Fibroblast of skin of left biceps (primary cell): ENCODE results near the gene ATP10A.

Experiments used
- DNase-seq, 2 experiments: peaks; one replicate each; pipeline ENCODE4 v3.0.0-alpha.2; 2013; ENCODE audit warnings: low read depth in 2 of 2

Gene ATP10A

DNA sequence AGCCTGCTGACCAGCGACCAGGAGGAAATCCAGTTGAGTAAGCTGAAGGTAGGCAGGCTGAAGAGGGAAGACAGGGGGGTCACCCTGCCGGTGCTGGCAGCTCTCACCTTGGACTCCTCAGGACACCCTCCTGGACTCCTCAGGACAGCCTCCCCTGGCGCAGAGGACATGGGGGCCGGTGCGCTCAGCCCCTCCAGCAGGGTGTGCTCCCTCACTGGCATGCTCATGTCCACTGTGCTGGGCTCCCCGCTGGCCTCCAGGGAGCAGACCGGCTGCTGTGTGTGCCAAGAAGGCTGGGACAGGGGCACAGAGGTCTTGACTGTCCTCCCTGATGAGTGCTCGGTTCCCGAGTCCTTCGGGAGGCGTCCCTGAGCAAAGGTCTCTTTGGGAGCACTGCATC is 183.6 kb downstream of the ATP10A start:
- DNase-seq: no peak

DNA sequence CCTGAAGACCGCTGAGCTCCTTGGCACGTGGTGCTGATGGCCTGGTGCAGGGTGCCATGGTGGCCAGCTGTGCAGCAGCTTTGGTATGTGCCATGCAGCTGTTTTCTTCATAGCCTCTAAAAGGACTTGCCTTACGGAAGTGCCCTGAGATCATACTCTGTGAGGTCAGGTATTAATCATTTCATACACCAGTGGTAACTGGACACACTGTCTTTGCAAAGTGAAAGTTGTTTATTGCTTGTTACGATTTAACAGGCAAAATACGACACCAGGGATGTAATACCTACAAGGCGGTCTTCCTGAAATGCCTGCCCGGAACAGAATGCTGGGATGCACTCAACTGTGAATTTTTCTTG is 184.6 kb downstream of the ATP10A start:
- no peak for DNase-seq

DNA sequence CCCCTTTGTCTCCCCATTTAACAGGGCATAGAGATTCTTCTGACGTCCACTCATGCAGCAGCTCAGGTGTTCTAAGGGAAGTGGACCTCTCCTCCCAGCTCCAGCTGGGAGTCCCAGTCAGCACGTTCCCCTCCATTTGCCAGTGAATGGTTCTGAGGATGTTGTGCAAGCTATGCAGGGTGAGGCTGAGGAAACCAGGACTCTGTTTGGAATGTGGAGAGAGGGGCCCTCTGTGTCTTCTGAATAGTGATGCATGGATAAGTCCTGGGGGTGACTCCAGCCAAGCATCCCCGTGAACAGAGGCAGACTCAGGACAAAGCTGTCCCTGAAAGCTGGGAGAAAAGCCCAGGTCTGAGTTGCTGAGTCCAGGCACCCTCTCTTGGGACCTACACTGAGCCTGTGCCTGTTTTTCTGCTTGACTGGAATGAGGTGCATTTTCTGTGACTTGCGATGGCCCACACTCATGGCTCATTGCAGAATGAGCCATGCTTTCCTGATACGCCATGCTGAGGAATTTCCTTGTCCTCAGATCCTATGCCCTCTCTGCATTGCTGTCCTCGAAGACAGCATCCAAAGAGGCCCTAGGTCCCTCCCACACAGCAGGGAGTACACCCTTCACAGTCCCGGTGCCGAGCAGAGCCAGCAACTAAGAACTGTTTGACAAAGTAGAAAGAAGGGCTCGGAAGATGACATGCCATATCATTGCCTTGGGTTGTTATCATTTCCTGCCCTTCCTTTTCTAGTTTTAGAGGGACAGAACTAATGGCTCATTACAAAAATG is 185.2 kb downstream of the ATP10A start:
- DNase-seq: no peak

DNA sequence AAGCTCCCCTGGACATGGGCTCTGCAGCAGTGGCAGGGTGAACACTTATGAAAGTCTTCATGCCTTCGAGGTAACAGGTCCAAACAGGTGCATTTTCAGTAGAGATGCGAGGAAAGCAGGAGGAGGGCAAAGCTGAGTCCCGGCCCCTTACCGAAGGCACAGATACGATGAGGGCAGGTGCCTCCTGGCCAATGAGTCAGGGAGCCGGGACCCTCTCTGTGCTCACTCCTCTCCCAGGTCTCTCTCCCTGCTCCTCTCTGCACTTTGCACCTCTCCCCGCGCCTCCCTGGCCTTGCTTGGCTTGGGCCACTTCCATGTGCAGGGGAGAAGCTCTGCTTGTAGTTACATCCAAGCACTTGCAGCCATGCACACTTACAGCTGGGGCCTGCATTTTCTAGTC is 187.1 kb downstream of the ATP10A start:
- DNase-seq: no peak

DNA sequence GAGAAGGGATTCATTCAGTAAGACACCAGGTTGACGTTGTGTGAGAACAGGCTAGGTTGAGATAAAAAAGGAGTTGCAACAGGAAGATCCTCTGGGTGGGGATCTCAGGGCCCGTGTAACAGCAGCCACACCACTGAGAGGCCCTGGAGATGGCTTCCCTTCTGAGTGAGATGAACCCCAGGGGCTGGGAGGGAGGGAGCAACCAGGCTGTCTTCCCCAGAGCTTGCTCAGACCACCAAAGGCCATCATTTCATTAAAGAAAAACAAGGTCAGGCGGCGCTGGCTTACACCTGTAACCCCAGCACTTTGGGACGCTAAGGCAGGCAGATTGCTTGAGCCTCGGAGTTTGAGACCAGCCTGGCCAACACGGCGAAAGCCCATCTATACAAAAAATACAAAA is 187.7 kb downstream of the ATP10A start:
- no peak for DNase-seq

DNA sequence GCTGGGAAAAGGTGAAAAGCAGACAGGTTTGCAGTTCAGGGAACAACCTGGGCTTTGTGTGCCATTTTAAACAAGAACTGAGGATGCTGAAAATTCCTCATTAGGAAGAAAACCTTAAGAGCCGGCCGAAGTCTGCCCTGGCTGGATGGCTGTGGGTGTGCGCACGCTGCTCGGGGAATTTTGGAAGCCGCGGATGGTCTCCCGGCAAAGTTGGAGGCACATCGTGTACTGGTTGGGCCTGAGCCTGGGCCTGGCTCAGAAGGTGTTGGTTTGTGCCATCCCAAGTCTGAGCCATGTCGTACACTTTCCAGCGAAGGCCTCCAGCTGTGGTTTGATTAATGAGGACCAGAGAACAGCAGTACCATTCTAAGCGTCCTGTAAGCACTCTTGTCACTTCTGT is 188.2 kb downstream of the ATP10A start:
- no peak for DNase-seq

DNA sequence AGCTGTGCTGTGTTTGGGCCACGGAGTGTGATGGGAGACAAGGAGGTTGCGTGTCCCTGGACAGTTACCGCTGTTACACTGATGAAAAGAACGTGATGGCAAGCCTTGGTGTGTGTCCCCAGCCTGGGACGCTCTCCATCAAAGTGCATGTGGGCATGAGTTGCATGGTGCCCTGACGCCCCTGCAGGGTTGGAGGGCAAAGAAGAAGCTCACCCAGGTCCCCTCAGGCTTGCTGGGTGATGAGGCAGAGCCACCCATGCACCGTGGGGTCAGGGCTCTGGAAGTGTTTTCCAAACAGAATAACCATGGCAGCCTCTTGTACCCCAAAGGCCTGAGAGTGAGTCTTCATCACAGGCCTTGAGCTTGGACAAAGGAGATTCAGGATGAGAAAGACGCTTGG is 189.2 kb downstream of the ATP10A start:
- DNase-seq: no peak

DNA sequence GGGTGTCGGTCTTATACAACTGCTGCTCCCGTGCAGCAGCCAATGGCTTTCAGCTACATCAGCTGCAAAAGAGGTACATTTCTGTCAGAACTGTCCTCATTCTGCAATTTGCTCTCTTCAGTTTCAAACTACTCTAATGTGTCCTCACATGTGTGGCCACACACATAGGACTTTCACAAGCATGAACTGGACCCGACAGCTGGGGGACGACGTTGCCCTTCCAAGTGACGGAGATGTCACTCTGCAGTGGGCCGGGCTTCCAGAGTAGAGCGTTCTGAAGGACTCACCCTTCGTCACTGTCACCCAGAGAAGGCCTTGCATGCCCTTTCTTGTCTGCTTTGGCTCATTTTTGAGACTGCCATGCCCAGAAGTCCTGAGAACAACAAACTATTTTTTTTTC is 189.8 kb downstream of the ATP10A start:
- no peak for DNase-seq

DNA sequence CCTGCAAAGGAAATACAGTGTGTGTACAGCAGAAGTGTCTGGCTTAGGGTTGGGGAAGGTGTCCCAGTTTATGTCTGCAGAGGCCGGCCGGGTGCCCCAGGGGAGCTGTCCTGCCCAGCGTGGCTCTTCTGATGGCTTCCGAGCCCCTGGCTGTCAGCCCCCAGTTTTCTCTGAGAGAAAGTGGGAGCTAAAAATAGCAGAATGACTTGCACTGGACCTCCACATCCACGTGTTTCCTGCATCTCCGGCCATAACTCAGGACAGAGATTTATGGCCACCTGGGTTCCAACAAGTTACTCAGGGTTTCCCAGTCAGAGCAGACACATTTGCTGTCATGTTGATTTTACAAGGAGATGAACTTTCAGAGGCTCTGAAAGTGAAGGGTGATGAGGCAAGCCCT is 192.0 kb downstream of the ATP10A start:
- no peak for DNase-seq

DNA sequence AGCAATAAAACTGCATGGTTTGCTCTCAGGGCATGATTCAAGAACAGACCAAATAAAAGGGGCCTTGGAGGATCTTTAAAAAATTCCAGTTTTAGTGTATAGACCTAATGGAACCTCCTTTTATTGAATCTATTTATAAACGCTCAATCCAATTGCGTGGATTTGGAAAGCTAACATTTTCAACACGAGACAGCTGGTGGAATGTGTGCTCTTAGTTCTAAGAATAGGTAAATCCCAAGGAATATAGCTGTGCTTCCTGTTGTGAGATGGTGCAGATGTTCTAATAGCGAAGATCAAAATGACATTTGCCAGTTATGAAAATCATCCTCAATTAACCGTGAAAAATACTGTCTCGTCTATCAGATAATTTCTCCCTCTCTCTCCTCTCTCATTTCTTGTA is 192.5 kb downstream of the ATP10A start:
- no peak for DNase-seq

DNA sequence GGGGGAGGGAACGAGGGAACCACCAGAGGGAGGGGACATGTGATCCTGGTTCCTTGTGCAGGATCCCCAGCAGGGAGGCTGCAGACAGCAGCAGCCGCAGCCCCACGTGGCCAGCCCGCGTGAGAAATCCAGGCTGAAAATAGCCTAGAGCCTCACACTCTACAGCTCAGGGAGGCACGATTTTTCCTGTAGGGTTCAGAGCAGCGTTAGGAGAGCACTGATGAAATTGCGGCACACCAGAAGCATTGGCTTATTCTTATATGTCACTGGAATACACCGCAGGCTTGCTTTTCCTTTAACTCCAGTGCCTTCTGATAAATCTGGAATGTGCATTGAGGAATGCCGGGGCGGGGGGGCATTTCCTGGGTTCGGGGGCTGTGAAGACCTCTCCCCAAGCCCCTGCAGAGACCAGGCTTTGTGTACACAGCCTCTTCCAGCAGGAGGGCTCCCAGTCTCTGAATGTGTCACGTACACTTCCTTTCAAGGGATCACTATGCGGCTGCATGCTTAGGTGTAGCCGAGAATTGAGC is 193.0 kb downstream of the ATP10A start:
- DNase-seq: peak; percentile 45 to 49

DNA sequence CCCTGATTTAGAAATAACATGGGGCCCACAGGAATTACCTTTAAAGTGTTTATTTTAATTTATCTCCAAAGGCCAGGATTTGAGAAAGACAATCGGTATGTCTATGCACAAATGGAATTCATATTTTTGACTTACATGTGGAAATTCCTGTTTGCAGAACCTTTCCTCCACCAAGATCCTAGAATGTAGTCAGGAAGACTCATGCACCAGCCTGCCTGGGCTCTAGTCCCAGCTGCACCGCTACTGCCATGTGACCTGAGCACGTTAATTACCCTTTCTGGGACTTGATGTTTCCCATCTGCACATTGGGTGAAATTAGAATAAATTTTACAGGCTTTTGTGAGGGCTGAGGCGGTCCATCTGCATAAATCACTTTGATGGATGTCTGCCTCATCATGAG is 194.2 kb downstream of the ATP10A start:
- no peak for DNase-seq

DNA sequence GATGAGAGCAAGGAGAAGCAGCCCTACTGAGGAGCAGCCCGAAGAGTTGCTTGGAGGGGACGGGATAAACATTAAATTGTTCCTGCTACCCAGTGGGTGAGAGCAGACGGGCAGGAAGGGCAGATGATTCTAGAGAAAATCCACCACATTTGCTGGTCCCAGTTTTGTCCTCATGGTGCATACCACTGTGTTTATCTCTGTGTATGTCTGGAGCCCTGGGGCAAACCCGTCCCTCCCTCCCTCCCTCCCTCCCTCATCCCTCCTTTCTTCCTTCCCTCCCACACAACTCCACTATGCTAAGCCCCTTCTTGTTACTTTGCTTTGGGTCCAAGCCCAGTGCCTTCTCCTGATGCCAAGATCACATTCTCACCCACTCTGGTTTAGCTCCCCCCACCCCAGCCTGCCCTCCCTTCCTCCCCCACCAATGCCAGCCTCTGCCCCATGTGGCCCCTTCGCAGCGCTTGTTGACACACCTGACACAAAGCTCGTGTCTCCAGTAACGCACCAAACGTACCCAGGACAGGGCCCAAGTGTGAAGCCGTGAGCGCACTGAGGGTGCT is 194.8 kb downstream of the ATP10A start:
- DNase-seq: no peak

DNA sequence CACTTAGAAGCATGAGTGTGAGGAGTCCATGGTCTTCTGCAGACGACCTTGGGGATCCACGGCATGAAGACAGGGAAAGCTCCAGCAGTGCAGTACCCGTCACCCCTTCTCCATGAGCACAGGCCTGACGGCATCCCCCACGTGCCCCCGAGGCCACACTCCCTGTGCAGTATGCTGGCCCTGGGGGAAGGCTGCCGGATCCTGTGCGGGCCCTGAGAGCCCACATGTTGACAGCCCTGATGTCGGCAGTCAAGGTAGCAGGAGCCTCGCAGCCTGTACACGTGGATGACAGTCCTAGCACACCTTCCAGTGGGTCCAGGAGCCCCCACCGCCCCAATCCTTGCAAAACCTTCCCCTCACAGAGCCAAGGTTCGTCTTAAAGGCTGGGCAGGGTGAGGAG is 195.3 kb downstream of the ATP10A start:
- no peak for DNase-seq

DNA sequence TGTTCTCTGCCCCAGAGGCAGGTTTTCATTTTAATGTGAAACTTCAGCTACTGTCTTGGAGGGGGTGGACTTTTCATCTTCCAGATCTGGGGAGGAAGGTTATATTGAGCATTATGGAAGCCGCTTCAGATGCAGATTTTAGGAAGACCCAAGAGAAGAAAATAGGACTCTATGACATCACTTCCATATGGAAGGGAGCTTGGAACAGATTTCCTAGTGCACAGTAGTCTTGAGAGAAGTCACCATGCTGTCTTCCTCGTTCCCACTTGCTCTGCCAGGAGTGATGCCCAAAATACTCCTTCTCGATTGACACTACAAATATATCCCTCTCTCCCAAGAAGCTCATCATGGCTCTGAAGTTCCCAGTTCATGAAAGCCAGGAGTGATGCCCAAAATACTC is 197.2 kb downstream of the ATP10A start:
- no peak for DNase-seq

DNA sequence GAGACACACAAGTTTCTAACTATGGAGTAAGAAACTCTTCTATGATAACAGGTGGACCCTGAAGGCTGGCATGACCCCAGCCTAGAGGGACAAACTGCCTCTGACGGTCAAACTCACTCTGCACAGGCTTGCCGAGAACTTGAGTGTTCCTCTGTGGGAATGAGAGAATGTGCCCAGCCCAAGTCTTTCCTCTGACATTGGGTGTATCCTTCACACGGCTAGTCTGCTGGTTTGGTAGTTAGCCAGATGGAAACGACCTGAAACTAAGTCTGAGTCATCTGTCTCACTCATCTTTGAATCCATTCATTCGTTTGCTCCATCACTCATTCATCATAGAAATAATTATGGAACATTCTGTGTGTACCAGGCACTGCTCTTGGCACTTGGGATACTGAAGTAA is 198.4 kb downstream of the ATP10A start:
- DNase-seq: no peak

DNA sequence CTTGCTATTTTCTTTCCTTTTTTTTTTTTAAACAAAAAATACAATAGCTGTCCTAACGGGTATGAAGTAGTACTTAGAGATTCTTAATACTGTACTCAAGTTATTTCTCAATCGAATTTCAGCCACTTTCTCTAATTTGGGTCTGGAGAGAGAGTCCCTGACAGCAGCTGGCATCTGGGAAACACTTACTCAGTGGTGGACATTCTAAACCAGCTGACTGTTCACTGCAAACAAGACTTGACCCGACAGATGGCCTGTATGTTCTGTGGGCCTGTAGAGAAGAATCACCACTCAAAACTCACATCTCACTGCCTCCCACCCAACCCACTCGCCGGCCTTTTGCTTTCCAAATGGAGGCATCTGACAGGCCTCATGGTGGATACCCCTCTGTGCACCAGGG is 199.6 kb downstream of the ATP10A start:
- DNase-seq: no peak

DNA sequence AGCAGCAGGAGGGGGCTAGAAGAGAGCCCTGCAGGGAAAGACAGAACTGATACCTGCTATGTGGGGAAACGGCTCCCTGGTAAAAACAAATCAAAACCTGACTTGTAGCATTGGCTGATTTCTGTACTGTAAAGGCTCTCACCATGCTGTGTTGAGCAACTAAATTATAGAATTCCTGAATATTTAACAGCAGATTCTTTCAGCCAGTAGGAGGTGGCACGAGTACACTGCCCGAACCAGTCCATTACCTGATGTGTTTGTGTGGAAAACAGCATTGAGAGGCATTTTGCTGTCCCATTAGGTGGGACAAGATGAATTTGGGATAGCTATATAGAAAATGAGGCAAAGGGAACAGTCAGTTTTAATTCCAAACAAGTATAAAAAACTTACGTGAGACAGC is 201.2 kb downstream of the ATP10A start:
- no peak for DNase-seq

DNA sequence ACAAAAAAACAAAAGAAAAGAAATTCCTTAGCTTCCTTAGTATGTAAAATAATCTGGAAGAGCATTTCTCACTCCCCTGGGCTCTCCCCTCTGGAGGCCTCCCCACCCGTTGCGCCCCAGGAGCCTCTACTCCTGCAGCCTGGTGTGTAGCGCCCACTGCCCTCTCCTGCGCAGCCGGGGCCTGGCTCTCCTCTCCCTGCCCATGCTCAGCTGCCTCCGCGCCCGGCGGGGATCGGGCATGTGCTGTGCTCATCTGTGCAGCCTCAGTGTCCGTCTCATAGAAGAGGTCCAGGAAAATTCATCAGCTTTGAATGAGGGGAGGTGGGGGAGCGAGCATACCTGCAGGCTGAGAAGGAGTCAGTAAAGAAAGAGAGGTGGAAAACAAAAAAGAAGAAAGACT is 203.9 kb downstream of the ATP10A start:
- DNase-seq: no peak

DNA sequence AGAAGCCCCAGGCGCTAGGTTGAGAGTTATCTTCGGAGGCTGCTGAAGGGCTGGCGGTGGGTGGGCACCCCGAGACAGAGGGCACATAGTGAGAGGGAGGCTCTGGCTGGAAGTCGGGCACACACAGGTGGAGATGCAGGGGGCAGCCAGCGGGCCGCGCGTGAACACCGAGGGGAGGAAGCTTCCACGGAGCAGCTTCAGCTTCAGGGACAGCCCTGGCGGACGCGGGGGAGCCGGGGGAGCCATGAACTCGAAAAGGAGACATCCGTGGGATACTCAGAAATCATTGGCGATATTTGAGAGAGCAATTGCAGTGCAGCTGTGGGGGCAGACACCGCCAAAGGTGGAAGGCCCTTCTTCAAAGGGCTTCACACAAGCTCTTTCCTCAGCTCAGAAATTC is 204.6 kb downstream of the ATP10A start:
- DNase-seq: no peak

DNA sequence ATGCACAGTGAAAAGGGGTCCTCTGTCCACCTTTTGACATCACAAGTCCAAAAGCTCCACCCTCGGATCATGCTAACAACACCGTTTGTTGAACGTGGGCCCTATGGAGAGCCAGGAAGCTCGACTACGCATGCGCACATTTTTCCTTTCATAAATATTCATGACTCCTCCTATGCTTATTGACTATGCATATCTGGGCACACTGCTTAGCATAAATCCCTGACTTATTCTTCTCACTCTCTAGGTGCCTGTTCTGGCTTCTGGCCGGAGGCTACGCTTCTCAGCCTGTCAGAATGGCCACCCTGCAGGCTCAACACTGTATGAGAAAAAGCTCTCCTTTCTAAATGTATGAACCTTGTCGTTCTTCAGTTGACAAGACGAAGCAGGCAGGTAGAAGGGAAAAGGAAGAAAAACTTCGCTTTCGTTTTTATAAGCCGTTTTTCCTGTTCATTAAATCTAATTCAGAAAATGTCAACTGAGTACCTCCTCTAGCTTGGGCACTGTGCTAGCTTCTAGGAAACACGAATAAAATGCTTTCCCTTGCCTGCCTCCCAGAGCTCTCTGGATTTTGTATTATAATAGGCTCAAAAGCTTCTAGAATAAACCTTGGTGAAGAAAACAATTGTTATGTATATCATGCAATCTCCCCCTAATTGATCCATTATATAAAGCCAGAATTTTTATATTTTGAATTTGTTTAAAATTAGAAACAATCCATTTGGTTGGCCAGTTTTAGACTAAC is 207.7 kb downstream of the ATP10A start:
- no peak for DNase-seq

DNA sequence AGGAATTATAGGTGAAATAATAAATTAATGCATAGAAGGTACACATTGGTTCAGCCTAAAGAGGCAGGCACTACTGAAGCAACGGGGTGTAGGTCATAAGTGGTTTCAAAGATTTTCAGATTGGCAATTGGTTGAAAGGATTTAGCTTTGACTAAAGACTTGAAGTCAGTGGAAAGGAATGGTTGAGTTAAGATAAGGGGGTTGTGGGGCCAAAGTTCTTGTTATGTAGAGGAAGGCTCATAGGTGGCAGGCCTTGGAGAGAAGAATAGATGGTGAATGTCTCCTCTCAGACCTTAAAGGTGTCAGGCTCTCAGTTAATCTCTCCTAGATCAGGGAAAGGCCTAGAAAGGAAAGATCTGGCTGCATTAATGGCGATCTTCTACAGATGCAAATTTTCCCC is 209.8 kb downstream of the ATP10A start:
- no peak for DNase-seq

DNA sequence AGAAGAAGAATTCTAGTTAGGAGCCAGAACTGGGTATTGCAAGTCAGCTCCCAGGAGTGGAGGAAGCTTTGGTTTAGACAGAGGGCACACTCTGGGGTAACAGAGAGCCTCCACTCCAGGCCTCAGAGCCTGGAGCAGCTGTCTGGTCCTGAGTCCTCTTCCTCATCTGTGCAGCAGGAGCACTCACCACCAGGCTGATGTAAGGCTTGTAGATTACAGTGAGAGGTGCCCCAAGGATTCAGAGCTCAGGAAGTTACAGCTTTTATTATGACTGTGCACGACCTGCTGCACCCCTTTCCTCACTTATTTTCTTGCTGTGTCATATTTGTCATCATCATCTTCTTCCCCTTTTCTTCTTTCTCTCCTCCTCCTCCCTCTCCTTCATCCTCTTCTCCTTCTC is 210.4 kb downstream of the ATP10A start:
- no peak for DNase-seq
